GM12878 (cell line): ENCODE results near the gene DCAF4. TPM values are rescaled to one million over a fixed set of nuclear protein-coding genes. Genes with fewer than 3 reads are reported as not detected.

ENCODE experiments used
- ATAC-seq: fragments of 200-7000 bp; cut with Tn5 transposase; 3 replicates; pipeline ENCODE4 v1.9.1; 2020; ENCODE audit warnings: mild to moderate bottlenecking, moderate library complexity
- BruUV-seq: library from RNA; stranded (reverse); fragments of 400-500 nt; replicated peaks from 2 replicates; lab custom pipeline; 2021; lab: Mats Ljungman, UMichigan
- CTCF ChIA-PET: fragments of 300-600 bp; sonication (Branson Sonifier 250); formaldehyde crosslinking; extraction: SDS; loops from one replicate; lab custom pipeline; 2021; ENCODE audit warnings: inconsistent platforms; lab: Yijun Ruan, JAX
- POLR2A ChIA-PET: fragments of 350-600 bp; formaldehyde crosslinking; extraction: SDS; loops from one replicate; lab custom pipeline; 2021; ENCODE audit warnings: inconsistent platforms; lab: Charles Lee
- RAD21 ChIA-PET: fragments of 300-600 bp; sonication (Branson Sonifier 250); formaldehyde crosslinking; loops from one replicate; lab custom pipeline; 2023; ENCODE audit warnings: antibody characterized with exemption; ENCODE audit not compliant: unreplicated experiment; lab: Charles Lee
- SMC1A ChIA-PET: fragments of 300-600 bp; sonication (Branson Sonifier 250); formaldehyde crosslinking; loops from one replicate; lab custom pipeline; 2023; ENCODE audit not compliant: unreplicated experiment, uncharacterized antibody; lab: Charles Lee
- DNase-seq: peaks from one replicate; pipeline ENCODE4 v3.0.0-alpha.2; 2011; ENCODE audit warnings: low read depth, low spot score
- FAIRE-seq: peaks from 3 replicates; lab custom pipeline; 2011; peaks lifted over from hg19 to GRCh38; lab: Jason Lieb, UNC
- H2AFZ ChIP-seq: 2 replicates; pipeline ENCODE4 v1.6.0; 2011; ENCODE audit warnings: low read depth, low read length, control low read depth; ENCODE audit not compliant: control insufficient read depth
- H3K27ac ChIP-seq: 2 replicates; pipeline ENCODE4 v1.5.1; 2011; ENCODE audit warnings: control low read depth; ENCODE audit not compliant: control insufficient read depth, insufficient read depth
- H3K27me3 ChIP-seq, 2 experiments: replicated peaks in 1 of 2; 2 replicates each; pipeline versions ENCODE4 v1.6.0 to v1.6.1; 2011; ENCODE audit warnings: low read length in 1 of 2; ENCODE audit not compliant: control insufficient read depth in 2 of 2, insufficient read depth in 2 of 2
- H3K36me3 ChIP-seq, 2 experiments: 2 replicates each; pipeline ENCODE4 v1.5.1; 2011; ENCODE audit warnings: low read length in 1 of 2; ENCODE audit not compliant: control insufficient read depth in 2 of 2, insufficient read depth in 2 of 2
- H3K4me1 ChIP-seq: 2 replicates; pipeline ENCODE4 v1.6.1; 2011; ENCODE audit warnings: mild to moderate bottlenecking, low read length, moderate library complexity, mixed read lengths; ENCODE audit not compliant: control insufficient read depth, insufficient read depth
- H3K4me2 ChIP-seq: 2 replicates; pipeline ENCODE4 v1.6.0; 2011; ENCODE audit warnings: control low read depth; ENCODE audit not compliant: control insufficient read depth, insufficient read depth
- H3K4me3 ChIP-seq: fragments of 200-600 bp; sonication (generic); 2 replicates; pipeline ENCODE4 v1.5.1; 2016
- H3K79me2 ChIP-seq: 2 replicates; pipeline ENCODE4 v1.6.0; 2011; ENCODE audit warnings: low read length; ENCODE audit not compliant: control insufficient read depth, insufficient read depth
- H3K9ac ChIP-seq: 2 replicates; pipeline ENCODE4 v1.8.0; 2011; ENCODE audit warnings: low read length, control low read depth, mixed read lengths; ENCODE audit not compliant: control insufficient read depth, insufficient read depth
- H3K9me3 ChIP-seq: replicated peaks from 3 replicates; pipeline ENCODE4 v1.5.1; 2011; ENCODE audit warnings: mild to moderate bottlenecking, low read length; ENCODE audit not compliant: control insufficient read depth, insufficient read depth
- H4K20me1 ChIP-seq: 2 replicates; pipeline ENCODE4 v1.6.0; 2011; ENCODE audit not compliant: control insufficient read depth, insufficient read depth
- ASH2L ChIP-seq: fragments of 300-600, 200-600 bp; sonication (generic); IDR thresholded peaks from 2 replicates; pipeline ENCODE4 v1.6.1; 2017; ENCODE audit warnings: low read depth, mild to moderate bottlenecking, borderline replicate concordance
- ATF7 ChIP-seq: fragments of 450-650 bp; IDR thresholded peaks from 2 replicates; pipeline ENCODE4 v1.6.1; 2016; ENCODE audit warnings: low read depth, mild to moderate bottlenecking
- CREM ChIP-seq: IDR thresholded peaks from 2 replicates; pipeline ENCODE4 v1.6.1; 2014; ENCODE audit warnings: antibody characterized with exemption, low read depth
- EZH2 ChIP-seq: IDR thresholded peaks from 2 replicates; pipeline ENCODE4 v1.6.1; 2012; ENCODE audit warnings: low read depth, mild to moderate bottlenecking, control low read depth, inconsistent platforms, low read length, borderline replicate concordance; ENCODE audit not compliant: control insufficient read depth
- JUND ChIP-seq: IDR thresholded peaks from 2 replicates; pipeline ENCODE4 v1.6.1; 2012; ENCODE audit warnings: low read depth, mild to moderate bottlenecking, low read length, improper control_type of control experiment, moderate library complexity
- KLF5 ChIP-seq: fragments of 450-650 bp; IDR thresholded peaks from 2 replicates; pipeline ENCODE4 v1.6.1; 2014; ENCODE audit warnings: mild to moderate bottlenecking; ENCODE audit not compliant: partially characterized antibody
- MTA2 ChIP-seq: fragments of 450-650 bp; IDR thresholded peaks from 2 replicates; pipeline ENCODE4 v1.6.1; 2016; ENCODE audit warnings: low read depth, mild to moderate bottlenecking, moderate library complexity
- NR2C1 ChIP-seq: fragments of 450-650 bp; IDR thresholded peaks from 2 replicates; pipeline ENCODE4 v1.6.1; 2017; ENCODE audit warnings: antibody characterized with exemption, mild to moderate bottlenecking, moderate library complexity
- NR2F1 ChIP-seq: fragments of 450-650 bp; conservative IDR thresholded peaks from 2 replicates; pipeline ENCODE4 v1.6.1; 2017; ENCODE audit warnings: mild to moderate bottlenecking
- POLR2A ChIP-seq: IDR thresholded peaks from 2 replicates; pipeline ENCODE4 v1.6.1; 2011; ENCODE audit warnings: low read depth, mild to moderate bottlenecking, low read length
- POU2F2 ChIP-seq: IDR thresholded peaks from 3 replicates; pipeline ENCODE4 v1.6.1; 2011; ENCODE audit warnings: low read depth, mild to moderate bottlenecking, low read length, borderline replicate concordance
- RUNX3 ChIP-seq: IDR thresholded peaks from 2 replicates; pipeline ENCODE4 v1.6.1; 2012; ENCODE audit warnings: low read length, inconsistent platforms
- SMAD1 ChIP-seq: fragments of 450-650 bp; IDR thresholded peaks from 2 replicates; pipeline ENCODE4 v1.6.1; 2018; ENCODE audit warnings: mild to moderate bottlenecking, low read depth; ENCODE audit not compliant: partially characterized antibody
- SREBF2 ChIP-seq: IDR thresholded peaks from 2 replicates; pipeline ENCODE4 v1.6.1; 2012; ENCODE audit warnings: mild to moderate bottlenecking, low read length
- SRF ChIP-seq, 2 experiments: IDR thresholded peaks; 2 replicates each; pipeline ENCODE4 v1.6.1; 2011; ENCODE audit warnings: low read depth in 2 of 2, low read length in 2 of 2, mild to moderate bottlenecking in 1 of 2, moderate library complexity in 1 of 2
- TBL1XR1 ChIP-seq: IDR thresholded peaks from 2 replicates; pipeline ENCODE4 v1.6.1; 2012; ENCODE audit warnings: low read depth, low read length, improper control_type of control experiment
- YY1 ChIP-seq: IDR thresholded peaks from 2 replicates; pipeline ENCODE4 v1.6.1; 2011; ENCODE audit warnings: low read depth, mild to moderate bottlenecking, low read length
- WGBS: methylation state at CpG from one replicate; pipeline ENCODE4 v1.1.6; 2016; ENCODE audit warnings: low lambda C conversion rate; ENCODE audit not compliant: insufficient replicate concordance, insufficient coverage; ENCODE audit errors: missing lambda C conversion rate; 5-methylcytosine and 5-hydroxymethylcytosine counted together
- in situ Hi-C: fragments of 300-500 bp; cut with MboI; formaldehyde crosslinking; loops from 9 replicates; pipeline ENCODE4 v1.14.3; 2018; ENCODE audit warnings: mixed read lengths
- intact Hi-C: fragments of 100-400 bp; cut with micrococcal nuclease; formaldehyde crosslinking; loops from one replicate; pipeline ENCODE4 v1.14.2; 2022; ENCODE audit not compliant: unreplicated experiment
- polyA plus RNA-seq, 11 experiments: library from polyadenylated mRNA; depleted of rRNA in 4 of 11; unstranded in 6 of 11; stranded (reverse) in 5 of 11; fragments of >200 nt; fragmentation: Nextera tagmentation in 4 of 11; fragmentation: Illumina TruSeq in 1 of 11; extraction: Ambion mirVana in 4 of 11; extraction: Trizol in 1 of 11; gene quantifications; 1 replicate in 1 of 11; 2 replicates in 10 of 11; pipeline versions ENCODE4 v1.2.1 to v1.2.3, GENCODE V29; 2011 to 2016; ENCODE audit warnings: inconsistent platforms in 2 of 11, missing spikeins in 2 of 11, low read depth in 1 of 11
- total RNA-seq, 4 experiments: library from RNA; depleted of rRNA in 3 of 4; stranded (reverse); fragments of >200 nt in 3 of 4; fragmentation: Illumina TruSeq in 1 of 4; extraction: Trizol in 1 of 4; gene quantifications; 2 replicates each; pipeline versions ENCODE4 v1.2.1 to v1.2.3, GENCODE V29; 2013 to 2021
- TF ChIP-seq, protein P1 (sequence below): fragments of 450-650 bp; formaldehyde crosslinking; IDR thresholded peaks from 2 replicates; pipeline ENCODE4 v1.4.0; 2022; ENCODE audit warnings: mild to moderate bottlenecking, moderate library complexity

DCAF4 gene
- total and polyA plus RNA-seq, 10 of the 15 experiments (the other 5 are each of a cell fraction or from before 2014, with no cell fraction given): 2.6 to 51.1 (median 21.0) TPM

GRCh38 chr14:72876710-72877063 lies 49.6 kb upstream of the DCAF4 start:
- SMC1A ChIA-PET: interaction anchor here (0.7 to 0.8 kb wide), 2 partner anchors 23 to 95 kb away, joined by 3 read pairs; no protein-coding TSS in a partner anchor
- FAIRE-seq (no peak), ATAC-seq (no peak)
- POLR2A ChIA-PET: interaction anchor here (1.0 kb wide), 1 partner anchor 20 kb away, joined by 3 read pairs; no protein-coding TSS in a partner anchor
- TF ChIP-seq TBL1XR1: no peak
- no peak for TF ChIP-seq POU2F2
- TF ChIP-seq YY1: no peak
- TF ChIP-seq NR2C1: no peak
- TF ChIP-seq, all 136 proteins: peak for 0
- WGBS: 72% methylated on average over 4 of the region's 4 CpGs
- in situ Hi-C loops: no loop called here
- peaks cover 3% of the 10 kb centered on the region; the same call in 2 of the 3 replicates for H3K9me3 ChIP-seq
- no TSS peak for BruUV-seq
- no peaks in the 10 kb centered on the region for H4K20me1 ChIP-seq
- no peak overlapping the region for H3K27ac ChIP-seq
- no peak for DNase-seq
- no peak overlapping the region for H2AFZ ChIP-seq
- CTCF ChIA-PET: interaction anchor here (0.9 kb wide), 1 partner anchor 251 kb away, joined by 3 read pairs; no protein-coding TSS in a partner anchor
- H3K4me3 ChIP-seq: no peak overlapping the region
- no peaks in the 10 kb centered on the region for H3K79me2 ChIP-seq
- RAD21 ChIA-PET: no interaction called here
- intact Hi-C loops: no loop called here
- no peak overlapping the region for H3K4me2 ChIP-seq
- no peaks in the 10 kb centered on the region for H3K27me3 ChIP-seq
- H3K9ac ChIP-seq: no peak overlapping the region
- peaks cover 12% of the 10 kb centered on the region for H3K4me1 ChIP-seq
- H3K36me3 ChIP-seq: no peaks in the 10 kb centered on the region

DNA sequence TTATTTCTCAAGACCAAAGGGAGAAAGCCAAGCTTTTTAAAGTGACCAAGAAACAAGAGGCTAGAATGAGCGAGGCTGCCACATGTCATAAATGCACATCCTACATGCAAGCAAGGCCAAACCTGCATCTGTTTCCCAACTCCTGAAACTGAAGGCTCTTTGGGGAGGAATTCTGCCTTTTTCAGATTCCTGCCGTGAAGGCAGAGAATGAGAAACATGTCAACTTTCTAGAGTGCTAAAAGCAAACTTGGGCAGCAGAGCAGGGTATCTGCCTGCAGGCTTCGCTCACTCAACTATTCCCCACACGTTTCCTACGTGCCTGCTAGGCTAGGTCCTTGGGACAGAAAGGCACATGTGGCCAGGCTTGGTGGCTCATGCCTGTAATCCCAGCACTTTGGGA lies 47.5 kb upstream of the DCAF4 start:
- RAD21 ChIA-PET: no interaction called here
- H3K9ac ChIP-seq: no peak overlapping the region
- TF ChIP-seq SMAD1: no peak
- no peak for TF ChIP-seq ASH2L
- no peak for TF ChIP-seq SRF (IDR thresholded peaks at IDR 0.05; ENCODE audit: low read depth in 2 of 2, low read length in 2 of 2)
- TF ChIP-seq JUND: no peak
- TF ChIP-seq ATF7: no peak
- no peak for TF ChIP-seq CREM
- TF ChIP-seq SREBF2: no peak
- no peak for TF ChIP-seq KLF5
- TF ChIP-seq NR2F1: no peak
- no peak for TF ChIP-seq POLR2A
- TF ChIP-seq EZH2: no peak
- TF ChIP-seq, protein P1, sequence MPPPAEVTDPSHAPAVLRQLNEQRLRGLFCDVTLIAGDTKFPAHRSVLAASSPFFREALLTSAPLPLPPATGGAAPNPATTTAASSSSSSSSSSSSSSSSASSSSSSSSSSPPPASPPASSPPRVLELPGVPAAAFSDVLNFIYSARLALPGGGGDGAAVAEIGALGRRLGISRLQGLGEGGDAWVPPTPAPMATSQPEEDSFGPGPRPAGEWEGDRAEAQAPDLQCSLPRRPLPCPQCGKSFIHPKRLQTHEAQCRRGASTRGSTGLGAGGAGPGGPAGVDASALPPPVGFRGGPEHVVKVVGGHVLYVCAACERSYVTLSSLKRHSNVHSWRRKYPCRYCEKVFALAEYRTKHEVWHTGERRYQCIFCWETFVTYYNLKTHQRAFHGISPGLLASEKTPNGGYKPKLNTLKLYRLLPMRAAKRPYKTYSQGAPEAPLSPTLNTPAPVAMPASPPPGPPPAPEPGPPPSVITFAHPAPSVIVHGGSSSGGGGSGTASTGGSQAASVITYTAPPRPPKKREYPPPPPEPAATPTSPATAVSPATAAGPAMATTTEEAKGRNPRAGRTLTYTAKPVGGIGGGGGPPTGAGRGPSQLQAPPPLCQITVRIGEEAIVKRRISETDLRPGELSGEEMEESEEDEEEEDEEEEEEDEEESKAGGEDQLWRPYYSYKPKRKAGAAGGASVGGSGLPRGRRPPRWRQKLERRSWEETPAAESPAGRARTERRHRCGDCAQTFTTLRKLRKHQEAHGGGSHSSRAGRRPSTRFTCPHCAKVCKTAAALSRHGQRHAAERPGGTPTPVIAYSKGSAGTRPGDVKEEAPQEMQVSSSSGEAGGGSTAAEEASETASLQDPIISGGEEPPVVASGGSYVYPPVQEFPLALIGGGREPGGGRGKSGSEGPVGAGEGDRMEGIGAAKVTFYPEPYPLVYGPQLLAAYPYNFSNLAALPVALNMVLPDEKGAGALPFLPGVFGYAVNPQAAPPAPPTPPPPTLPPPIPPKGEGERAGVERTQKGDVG (CRISPR knock-in tag): no peak
- TF ChIP-seq RUNX3: no peak
- no peak for TF ChIP-seq MTA2

More for the DNA sequence above, 47.5 kb upstream of the DCAF4 start:
- H3K27me3 ChIP-seq: no peaks in the 10 kb centered on the region
- no peaks in the 10 kb centered on the region for H4K20me1 ChIP-seq
- H3K36me3 ChIP-seq: no peaks in the 10 kb centered on the region
- H3K79me2 ChIP-seq: no peaks in the 10 kb centered on the region
- ChIA-PET CTCF (interaction anchor here (0.6 kb wide), 1 partner anchor 213 kb away, joined by 3 read pairs; no protein-coding TSS in a partner anchor), SMC1A (no interaction called here), POLR2A (no interaction called here)
- no peaks in the 10 kb centered on the region; the same call in 2 of the 3 replicates for H3K9me3 ChIP-seq
- FAIRE-seq (no peak), DNase-seq (no peak), ATAC-seq (no peak)
- H3K27ac ChIP-seq: no peak overlapping the region
- intact Hi-C loops (no loop called here), in situ Hi-C loops (no loop called here)
- no peak overlapping the region for H2AFZ ChIP-seq
- WGBS: 69% methylated on average over 5 of the region's 5 CpGs
- H3K4me1 ChIP-seq: peaks cover 12% of the 10 kb centered on the region
- H3K4me2 ChIP-seq: no peak overlapping the region
- H3K4me3 ChIP-seq: no peak overlapping the region
- BruUV-seq: no TSS peak
